ENCODE results near the gene TAF4B.
"Not testable (repeated sequence)": the region's sequence is repeated elsewhere in the genome, so short reads cannot be mapped to it uniquely, and the experiment has no call there.

The TAF4B gene

GRCh38 chr18:26226229-26227050, at the start of gene TAF4B:
TAF4B (plus strand) TSS chr18:26226445; CDS start chr18:26226934, 489 bp downstream.
- DNase-seq: peak; percentile 98

DNA sequence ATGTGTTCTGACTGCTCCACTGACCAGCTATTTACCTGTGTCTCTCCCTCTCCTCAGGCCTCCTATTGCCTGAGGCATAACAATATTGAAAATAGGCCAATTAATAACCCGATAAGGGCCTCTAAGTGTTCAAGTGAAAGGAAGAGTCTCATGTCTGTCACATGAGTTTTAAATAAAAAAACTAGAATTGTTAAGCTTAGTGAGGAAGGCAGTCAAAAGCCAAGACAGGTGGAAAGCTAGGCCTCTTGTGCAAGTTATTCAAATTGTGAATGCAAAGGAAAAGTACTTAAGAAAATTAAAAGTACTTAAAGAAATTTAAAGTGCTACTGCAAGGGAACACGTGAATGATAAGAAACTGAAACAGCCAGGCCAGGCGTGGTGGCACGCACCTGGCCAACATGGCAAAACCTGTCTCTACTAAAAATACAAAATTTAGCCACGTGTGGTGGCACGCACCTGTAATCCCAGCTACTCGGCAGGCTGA, 44.9 kb upstream of the TAF4B start:
- DNase-seq: no peak

DNA sequence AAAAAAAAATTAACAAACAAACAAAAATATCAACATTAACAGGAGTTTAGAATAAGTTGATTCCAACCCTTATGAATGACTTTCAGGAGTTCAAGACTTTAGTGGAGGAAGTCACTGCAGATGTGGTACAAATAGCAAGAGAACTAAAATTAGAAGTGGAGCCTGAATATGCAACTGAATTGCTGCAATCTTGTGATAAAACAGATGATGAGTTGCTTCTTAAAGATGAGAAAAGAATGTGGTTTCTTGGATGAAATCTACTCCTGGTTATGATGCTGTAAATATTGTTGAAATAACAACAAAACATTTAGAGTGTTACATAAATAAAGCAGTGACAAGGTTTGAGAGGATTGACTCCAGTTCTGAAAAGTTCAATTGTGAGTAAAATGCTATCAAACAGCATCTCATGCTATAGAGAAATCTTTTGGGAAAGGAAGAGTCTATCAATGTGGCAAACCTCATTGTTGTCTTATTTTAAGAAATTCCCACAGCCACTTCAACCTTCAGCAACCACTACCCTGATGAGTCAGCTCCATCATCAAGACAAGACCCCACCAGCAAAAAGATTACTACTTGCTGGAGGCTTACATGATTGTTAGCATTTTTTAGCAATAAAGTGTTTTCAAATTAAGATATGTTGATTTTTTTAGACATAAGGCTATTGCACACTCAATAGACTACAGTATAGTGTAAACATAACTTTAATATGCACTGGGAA, 42.7 kb upstream of the TAF4B start:
- peak; percentile 34 for DNase-seq

GRCh38 chr18:26185267-26185666, 41.0 kb upstream of the TAF4B start:
- peak; percentile 47 for DNase-seq

- peak; percentile 89 for DNase-seq
These were observed 35.7 kb upstream of the TAF4B start for GRCh38 chr18:26190506-26190905.

DNA sequence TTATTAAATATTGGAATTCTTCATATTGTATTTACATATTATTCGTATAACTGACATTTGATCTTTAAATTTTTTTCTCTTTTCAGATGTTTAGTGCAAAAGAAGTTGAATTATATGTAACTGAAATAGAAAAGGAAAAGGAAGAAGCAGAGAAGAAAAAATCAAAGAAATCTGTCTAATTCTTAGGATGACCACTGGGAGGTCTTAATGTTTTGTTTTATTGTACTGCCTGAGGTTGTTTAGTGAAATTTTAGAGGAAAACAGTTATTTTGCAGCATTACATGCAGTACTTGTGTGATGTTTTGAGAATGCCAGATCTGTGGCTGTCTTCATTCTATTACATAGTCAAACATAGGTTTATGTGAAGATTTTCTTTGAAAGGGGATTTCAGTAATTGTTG, 34.0 kb upstream of the TAF4B start:
- DNase-seq: peak; percentile 47

DNA sequence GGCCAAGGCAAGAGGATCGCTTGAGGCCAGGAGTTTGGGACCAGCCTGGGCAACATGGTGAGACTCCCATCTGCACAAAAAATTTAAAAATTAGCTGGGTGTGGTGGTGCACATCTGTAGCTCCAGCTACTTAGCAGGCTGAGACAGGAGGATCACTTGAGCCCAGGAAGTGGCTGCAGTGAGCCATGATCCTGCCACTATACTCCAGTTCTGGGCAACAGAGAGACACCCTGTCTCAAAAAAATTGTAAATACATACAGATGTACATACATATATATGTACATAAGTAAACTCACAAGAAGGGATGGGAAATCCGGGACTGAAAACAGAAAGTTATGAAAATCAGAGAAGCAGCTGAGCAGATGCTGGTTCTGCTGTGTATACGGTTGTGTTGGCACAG, 29.6 kb upstream of the TAF4B start:
- no peak for DNase-seq

DNA sequence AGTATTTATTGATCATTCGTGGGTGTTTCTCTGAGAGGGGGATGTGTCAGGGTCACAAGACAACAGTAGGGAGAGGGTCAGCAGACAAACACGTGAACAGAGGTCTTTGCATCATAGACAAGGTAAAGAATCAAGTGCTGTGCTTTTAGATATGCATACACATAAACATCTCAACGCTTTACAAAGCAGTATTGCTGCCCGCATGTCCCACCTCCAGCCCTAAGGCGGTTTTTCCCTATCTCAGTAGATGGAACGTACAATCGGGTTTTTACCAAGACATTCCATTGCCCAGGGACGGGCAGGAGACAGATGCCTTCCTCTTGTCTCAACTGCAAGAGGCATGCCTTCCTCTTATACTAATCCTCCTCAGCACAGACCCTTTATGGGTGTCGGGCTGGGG, 24.2 kb upstream of the TAF4B start:
- not testable (repeated sequence) for DNase-seq

- no peak for DNase-seq
These were observed 20.9 kb upstream of the TAF4B start for GRCh38 chr18:26205318-26205717.

DNA sequence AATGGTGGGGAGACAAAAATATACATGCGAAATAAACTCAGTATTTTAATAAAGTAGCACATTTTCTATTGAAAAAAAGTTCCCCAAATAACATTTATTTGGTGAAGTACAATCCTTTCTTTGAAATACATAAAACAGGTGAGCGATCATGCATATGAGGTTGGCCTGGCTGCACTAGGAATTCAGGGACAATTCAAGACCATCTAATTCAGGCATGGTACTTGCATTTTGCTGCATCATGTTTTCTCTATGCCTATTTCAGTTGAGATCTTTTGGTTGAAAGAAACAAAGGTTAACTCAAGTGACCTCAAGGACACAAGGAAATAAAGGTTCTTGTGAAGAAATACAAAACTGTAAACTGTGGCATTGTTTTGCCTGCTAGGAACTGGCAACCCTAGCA, 19.8 kb upstream of the TAF4B start:
- DNase-seq: no peak

- no peak for DNase-seq
These were observed 18.3 kb upstream of the TAF4B start for GRCh38 chr18:26207937-26208336.

GRCh38 chr18:26208977-26209376, 17.3 kb upstream of the TAF4B start:
- DNase-seq: peak; percentile 53

- no peak for DNase-seq
These were observed 16.1 kb upstream of the TAF4B start for GRCh38 chr18:26210147-26210546.

DNA sequence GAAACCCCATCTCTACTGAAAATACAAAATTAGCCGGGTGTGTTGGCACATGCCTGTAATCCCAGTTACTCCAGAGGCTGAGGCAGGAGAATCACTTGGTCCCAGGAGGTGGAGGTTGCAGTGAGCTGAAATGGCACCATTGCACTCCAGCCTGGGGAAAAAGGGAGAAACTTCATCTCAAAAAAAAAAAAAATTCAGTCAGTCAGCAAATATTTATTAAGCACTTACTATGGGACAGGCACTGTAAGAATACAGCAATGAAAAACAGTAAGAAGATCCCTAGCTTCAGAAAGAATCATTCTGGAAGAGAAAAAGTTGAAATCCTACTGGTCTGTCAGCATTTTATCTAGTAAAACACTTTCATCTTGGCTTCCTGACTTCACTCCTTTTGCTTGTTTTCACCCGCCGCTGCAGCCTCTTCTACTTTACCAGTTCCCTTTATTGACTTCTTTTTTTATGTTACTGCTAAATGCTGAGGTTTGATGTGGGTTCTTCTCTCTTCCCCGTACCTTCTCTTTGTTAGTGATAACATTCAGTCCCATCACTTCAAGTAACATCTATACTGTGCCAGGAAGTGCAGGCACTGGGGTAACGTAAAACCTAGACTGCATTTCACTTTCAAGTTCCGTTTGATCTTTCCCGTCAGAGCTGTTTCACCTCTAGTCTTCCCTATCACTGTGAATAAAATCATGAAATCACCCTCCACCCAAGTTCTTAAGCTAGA, 10.8 kb upstream of the TAF4B start:
- DNase-seq: peak; percentile 64

DNA sequence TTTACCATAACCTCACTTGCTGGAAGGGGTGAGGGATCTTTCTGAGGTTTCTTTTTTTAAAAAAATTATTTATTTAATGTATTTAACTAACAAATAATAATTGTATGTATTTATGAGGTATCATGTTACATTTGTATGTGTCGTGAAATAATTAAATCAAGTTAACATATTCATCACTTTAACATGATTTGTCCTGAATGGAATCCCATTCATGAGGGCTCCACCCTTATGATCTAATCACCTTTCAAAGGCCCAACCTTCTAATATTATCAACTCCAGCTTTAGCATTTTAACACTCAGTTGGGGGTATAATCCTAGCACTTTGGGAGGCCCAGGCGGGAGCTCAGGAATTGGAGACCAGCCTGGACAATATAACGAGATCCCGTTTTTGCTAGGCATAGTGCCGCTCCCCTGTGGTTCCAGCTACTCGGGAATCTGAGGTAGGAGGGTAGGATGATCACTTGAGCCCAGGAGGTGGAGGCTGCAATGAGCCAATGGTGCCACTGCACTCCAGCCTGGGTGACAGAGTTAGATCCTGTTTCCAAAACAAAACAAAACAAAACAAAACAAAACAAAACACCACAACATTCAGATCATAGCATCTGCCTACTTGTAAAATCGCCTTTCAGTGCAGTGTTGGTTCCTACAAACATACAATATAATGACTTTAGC, 1.1 kb upstream of the TAF4B start:
- DNase-seq: no peak

DNA sequence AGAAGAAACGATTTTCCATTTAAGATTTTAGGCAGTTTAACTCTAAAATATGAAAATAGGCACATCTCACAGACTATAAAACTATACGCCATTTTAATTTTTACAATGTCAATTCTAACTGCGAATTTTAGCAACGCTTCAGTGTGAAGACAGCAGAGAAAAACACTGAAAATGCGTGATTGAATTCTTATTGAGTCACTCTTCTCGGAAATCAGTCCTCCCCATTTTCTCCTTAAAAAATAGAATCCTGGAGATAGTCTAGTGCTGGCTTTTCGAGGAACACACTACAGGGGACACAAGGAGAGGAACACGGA, 373 bp upstream of the TAF4B start:
- no peak for DNase-seq

DNA sequence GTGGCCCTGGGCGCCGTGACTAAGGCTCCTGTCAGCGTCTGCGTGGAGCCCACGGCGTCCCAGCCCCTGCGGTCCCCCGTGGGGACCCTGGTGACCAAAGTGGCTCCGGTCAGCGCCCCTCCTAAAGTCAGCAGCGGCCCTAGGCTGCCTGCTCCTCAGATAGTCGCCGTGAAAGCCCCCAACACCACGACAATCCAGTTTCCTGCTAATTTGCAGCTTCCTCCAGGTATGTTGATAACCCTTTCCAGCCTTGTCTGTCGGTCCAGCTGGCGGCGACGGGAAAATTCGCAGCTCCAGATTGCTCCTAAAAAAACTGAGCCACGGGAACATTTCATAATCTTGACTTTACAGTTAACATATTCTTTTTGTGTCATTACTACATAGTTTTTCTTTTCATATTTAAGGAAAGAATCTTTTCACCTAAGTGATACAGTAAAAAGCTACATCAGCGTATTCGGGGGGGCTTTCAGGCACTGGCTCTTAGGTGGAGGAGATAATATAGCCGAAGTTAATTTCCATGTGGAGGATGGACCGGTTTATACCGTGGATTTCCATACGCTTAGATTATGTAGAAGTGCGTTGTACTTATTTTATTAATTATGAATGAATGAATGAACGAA, 916 bp downstream of the TAF4B start:
- peak; percentile 67 for DNase-seq

GRCh38 chr18:26228562-26229260, 2.5 kb downstream of the TAF4B start:
- DNase-seq: peak; percentile 66

GRCh38 chr18:26230497-26230896, 4.3 kb downstream of the TAF4B start:
- no peak for DNase-seq

DNA sequence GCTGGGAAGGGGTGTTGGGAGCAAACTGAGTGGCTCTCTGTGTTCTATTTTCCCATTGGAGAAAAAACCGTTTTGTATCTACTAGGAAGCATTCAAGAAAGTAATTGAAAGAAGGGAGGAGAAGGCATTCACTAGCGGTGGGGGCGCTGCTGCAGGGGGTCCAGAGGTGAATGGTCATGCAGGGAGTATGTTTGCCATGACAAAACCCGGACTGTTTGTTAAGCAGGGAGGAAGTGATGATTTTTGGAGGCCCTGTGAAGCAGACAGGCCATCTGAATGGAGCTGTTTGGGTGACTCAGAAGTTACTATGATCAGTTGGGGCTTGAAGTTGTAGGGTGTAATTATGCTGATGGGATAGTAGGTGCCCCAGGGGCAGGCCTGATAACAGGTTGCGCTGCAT, 7.0 kb downstream of the TAF4B start:
- DNase-seq: no peak

DNA sequence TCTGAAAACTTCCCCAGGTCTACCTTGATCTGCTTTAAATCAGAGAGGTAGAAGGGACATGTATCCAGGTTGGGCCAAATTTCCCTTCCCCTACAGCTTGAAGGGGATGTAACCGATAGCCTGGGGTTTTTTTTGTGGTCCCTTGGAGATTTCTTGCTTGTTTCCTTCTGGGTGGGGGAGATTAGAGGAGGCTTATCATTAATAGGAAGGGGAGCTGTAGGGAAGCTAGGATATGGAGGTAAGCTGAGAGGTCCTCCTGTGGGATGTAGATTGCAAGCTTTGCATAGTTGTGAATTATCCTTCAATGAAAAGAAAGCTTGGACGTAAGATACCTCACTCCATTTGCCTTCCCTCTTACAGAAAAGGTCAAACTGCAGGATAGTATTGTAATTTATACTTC, 11.1 kb downstream of the TAF4B start:
- not testable (repeated sequence) for DNase-seq

- DNase-seq: not testable (repeated sequence)
These were observed 12.5 kb downstream of the TAF4B start for GRCh38 chr18:26238718-26239117.

Measured in OCI-M1 (cell line).